Fibroblast of skin of back (primary cell): ENCODE data around the gene CDH15. TPM values are rescaled to one million over a fixed set of nuclear protein-coding genes. Genes with fewer than 3 reads are reported as not detected.

ENCODE experiments used
- DNase-seq: peaks from one replicate; pipeline ENCODE4 v3.0.0-alpha.2; 2013
- polyA plus RNA-seq, 2 experiments: library from polyadenylated mRNA; unstranded; fragments of 120-200 nt; gene quantifications; one replicate each; pipeline ENCODE4 v1.2.1, GENCODE V29; 2013; ENCODE audit not compliant: insufficient read length in 2 of 2

Gene CDH15
- polyA plus RNA-seq (2013, experiment 1 of 2; ENCODE audit: insufficient read length), result 0.71 TPM
- polyA plus RNA-seq (2013, experiment 2 of 2; ENCODE audit: insufficient read length), result 0.97 TPM

- peak; percentile 83 for DNase-seq
These were observed at the start of gene CDH15 for GRCh38 chr16:89171216-89172170. TSS of gene CDH15 (plus strand) at chr16:89171748. CDS start at chr16:89171832, 84 bp downstream.

DNA sequence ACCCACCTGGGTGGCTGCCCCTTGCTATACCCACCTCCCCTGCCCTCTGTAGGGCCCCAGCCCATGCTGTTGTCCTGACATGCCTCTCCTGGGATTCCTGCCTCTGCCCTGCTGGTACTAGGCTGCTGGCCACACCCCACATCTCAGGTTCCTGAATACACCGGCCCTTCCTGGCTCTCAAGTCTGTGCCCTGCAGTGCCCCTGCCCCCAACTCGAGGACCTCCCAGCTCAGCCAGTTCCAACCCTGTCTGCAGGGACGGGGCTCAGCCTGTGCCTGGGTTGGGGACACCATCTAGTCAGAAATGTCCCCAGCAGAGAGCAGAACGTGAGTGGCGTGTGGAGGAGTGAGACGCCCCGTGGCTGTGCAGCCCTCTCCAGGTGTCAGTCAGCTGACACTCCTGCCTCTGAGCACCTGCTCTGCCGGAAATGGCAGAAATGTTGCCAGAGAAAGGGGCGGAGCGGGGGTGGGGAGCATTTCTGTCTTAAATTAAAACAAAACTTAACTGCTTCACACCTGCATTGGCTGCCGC lies 49.2 kb upstream of the CDH15 start:
- DNase-seq, result no peak

DNA sequence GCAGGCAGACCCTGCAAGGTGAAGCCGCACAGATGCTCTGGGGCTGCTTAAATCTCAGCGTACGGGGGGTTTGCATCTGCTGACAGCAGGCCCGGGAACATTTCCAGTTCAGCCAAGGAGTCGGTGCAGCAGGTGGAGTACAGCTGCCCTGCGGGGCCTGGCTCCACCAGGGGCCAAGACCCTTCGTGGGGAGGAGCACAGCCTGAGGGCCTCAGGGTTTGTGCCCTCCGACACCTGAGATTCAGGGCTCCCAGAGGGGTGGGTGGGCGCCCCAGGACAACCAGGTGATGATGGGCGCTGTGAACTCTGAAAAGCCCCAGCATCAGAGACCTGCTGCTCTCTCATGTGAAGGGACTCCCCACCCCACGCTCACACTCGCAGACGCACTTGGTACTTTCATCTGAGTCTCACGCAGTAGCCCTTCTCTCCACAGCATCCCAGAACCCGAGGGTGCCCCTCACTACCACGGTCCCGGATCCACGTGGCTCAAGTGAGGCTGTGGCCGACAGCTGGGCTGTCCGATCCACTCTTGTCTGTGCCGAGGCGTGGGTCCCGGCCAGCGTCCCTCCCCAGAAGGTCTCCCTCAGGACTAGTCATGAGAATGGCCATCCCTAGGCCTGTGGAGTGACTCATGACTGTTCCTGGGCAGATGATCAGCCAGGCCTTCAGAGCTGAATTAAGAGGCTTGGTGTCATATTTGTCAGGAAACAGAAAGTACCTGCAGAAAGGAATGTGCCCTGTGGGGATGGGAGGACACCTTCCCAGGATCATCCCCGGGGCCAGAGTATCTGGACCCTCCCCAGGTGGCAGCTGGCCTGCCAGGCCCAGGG lies 48.3 kb upstream of the CDH15 start:
- no peak for DNase-seq

- DNase-seq, result no peak
These were observed 47.8 kb upstream of the CDH15 start for GRCh38 chr16:89123831-89124100.

DNA sequence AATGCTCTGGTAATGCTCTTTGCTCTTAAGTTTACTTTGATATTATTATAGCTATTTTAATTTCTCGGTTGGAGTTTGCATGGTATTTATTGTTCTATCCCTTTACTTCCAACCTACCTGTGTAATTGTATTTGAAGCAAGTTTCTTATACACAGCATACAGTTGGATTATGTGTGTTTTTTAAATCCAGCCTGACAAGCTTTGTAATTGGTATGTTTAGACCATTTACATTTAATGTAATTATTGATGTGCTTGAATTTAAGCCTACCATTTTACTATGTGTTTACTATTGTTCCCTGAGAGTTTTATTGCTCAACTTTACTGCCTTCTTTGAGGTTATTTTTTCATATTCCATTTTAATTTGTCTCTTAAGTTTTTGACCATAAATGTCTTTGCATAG lies 42.2 kb upstream of the CDH15 start:
- DNase-seq, result no peak

- no peak for DNase-seq
These were observed 41.1 kb upstream of the CDH15 start for GRCh38 chr16:89130448-89130847.

DNA sequence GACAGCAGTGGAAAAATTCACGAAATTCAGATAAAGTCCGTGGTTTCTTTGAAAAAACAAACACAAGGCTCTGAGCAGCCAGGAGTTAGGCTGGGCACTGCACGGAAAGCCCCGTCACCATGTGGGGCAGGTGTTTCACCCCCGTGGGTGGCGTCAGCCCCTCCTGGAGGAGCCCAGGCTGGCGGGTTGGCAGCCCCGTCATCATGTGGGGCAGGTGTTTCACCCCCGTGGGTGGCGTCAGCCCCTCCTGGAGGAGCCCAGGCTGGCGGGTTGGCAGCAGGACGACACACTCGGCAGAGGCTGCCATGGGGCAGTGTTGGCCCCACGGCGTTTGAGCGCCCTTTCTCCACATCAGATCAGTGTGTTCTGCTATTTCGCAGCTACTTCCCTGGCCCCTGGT lies 39.8 kb upstream of the CDH15 start:
- no peak for DNase-seq

GRCh38 chr16:89132194-89133005 lies 39.1 kb upstream of the CDH15 start:
- no peak for DNase-seq

- DNase-seq, result no peak
These were observed 38.0 kb upstream of the CDH15 start for GRCh38 chr16:89133457-89134127.

- no peak for DNase-seq
These were observed 37.3 kb upstream of the CDH15 start for GRCh38 chr16:89134269-89134668.

- no peak for DNase-seq
These were observed 36.4 kb upstream of the CDH15 start for GRCh38 chr16:89135166-89135565.

- DNase-seq, result no peak
These were observed 35.4 kb upstream of the CDH15 start for GRCh38 chr16:89135971-89136765.

GRCh38 chr16:89136931-89137330 lies 34.6 kb upstream of the CDH15 start:
- DNase-seq, result no peak

DNA sequence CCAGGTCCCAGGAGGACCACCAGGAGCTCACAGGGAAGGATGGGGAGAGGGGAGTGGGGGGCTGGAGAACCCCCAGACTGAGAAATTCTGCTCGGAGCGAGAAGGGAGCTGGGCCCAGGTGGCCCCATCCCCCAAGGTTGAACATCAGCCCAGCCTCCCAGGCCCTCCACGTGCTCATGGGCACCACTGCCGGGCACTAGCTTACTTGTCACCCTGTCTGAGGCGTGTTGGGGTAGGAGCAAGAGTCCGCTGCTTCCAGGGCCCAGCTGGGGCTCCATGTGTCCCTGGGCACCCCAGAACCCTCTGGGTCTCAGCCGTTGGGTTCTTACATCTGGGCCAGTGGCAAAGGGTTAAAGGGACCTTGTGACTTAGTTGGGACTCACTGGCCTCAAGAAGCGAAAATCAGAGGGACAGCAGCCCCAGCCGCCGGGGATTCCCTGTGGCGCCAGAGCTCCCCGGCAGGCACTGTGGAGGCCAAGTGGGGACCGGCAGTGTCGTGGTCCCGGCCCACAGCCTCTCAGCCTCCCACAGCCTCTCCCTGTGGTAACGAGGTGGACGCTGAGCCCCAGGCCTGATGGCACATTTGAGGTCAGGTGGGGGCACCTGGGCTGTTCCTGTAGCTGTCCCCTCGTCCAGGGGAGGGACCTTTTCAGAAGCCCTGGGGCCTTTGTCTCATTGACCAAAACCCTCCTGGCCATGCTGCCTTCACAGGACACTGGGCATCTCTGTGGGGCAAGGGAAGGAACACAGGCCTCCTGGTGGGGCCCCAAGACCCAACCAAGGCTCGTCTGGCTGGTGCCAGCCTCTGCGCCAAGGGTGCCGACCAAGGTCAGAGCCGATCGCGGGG lies 33.7 kb upstream of the CDH15 start:
- DNase-seq, result no peak

DNA sequence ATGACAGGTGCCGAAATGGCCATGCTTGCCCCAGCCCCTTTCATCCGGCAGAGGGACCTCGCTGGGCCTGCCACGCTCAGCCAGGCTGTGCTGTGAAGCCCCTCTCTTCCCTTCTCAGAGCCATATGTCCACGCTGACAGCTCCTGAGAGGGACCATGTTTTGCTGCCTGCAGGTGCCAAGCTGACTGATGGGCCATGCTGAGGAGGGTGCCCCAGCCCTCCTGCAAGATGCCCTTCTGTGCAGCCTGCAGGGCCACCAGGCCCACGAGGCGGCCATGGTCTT lies 33.1 kb upstream of the CDH15 start:
- DNase-seq, result no peak

DNA sequence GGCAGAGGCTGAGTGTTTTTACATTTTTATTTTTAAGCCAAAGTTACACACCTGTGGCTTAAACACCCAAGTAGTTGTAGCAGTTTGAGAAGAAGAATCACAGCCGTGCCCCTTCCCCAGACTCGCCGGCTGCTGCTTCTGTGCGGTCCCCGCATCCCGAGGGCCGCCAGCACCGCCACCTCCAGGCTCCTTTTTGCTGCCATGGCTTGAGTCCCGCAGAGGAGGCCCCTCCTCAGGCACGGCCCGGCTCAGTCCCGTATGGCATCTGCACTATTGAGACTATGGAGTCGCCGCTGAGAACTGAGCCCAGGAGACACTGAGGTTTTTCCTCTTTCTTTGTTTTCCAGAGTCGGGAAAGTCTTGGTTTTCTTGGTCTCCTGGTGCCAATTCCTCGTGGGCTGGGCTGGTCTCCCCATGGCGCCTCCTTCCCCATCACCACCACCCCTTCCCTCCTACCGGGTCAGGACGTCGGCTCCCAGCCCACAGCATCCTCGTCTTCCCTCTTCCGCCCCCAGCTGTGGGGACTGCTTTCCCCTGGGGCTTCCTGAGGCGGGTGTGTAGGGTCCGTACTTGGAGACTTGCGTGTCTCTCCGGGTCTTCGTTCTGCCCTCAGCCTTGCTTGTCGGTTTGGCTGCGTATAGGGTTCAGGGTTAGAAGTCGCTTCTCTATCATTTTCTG lies 32.6 kb upstream of the CDH15 start:
- DNase-seq, result no peak

- no peak for DNase-seq
These were observed 31.6 kb upstream of the CDH15 start for GRCh38 chr16:89139907-89140361.

DNA sequence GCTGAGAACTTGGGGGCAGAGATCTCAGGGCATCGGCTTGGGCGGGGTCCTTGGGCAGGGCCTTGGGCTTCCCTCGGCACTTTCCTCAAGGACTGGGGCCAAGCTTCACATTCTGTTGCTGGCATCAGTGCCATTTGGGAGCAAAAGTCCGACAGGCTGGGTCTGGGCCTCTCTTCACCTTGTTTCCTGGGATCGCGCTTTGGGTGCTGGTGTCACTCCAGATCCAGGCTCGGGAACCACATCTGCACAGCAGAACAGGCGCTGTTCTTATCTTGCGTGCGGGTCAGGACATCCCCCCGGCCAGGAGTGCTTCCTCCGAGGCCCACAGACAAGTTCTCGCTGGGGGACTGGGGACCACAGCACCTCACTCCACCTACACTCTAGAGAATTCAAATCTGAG lies 31.1 kb upstream of the CDH15 start:
- DNase-seq, result no peak
